ENCODE measurements around the gene NCK2. TPM values are rescaled to one million over a fixed set of nuclear protein-coding genes. Genes with fewer than 3 reads are reported as not detected.

NCK2 gene
- polyA plus RNA-seq, 4 donors: 59.6 to 124 (median 84.3) TPM

- Histone ChIP-seq H3K36me3 (ENCODE audit: control insufficient read depth in 3 of 3, insufficient read depth in 2 of 3, low read depth in 1 of 3, low read length in 3 of 3) (peaks cover 0 to 51% (median 0%) of the 10 kb centered on the region in 3 donors), H3K27me3 (ENCODE audit: control insufficient read depth in 3 of 3, insufficient read depth in 3 of 3, low read length in 3 of 3) (no peaks in the 10 kb centered on the region), H3K4me1 (ENCODE audit: control insufficient read depth in 3 of 3, insufficient read depth in 2 of 3, low read depth in 1 of 3, low read length in 2 of 3) (peaks cover 17 to 22% (median 18%) of the 10 kb centered on the region in 3 donors), H3K27ac (ENCODE audit: low read depth in 1 of 3, low read length in 2 of 3) (no peak overlapping the region), H3K4me3 (ENCODE audit: low read depth in 1 of 3, low read length in 3 of 3) (no peak overlapping the region), H3K9me3 (ENCODE audit: control insufficient read depth in 2 of 2, insufficient read depth in 1 of 2, low read depth in 1 of 2, low read length in 1 of 2) (no peaks in the 10 kb centered on the region)
- 92 to 93% (median 93%) methylated on average over 10 of the region's 10 CpGs for WGBS, 3 donors
- FAIRE-seq (no peak), DNase-seq (no peak)
Observed at GRCh38 chr2:105783972-105784371, 39.3 kb downstream of the NCK2 start.

GRCh38 chr2:105784589-105784988 lies 39.9 kb downstream of the NCK2 start:
- H3K36me3 ChIP-seq (ENCODE audit: control insufficient read depth in 3 of 3, insufficient read depth in 2 of 3, low read depth in 1 of 3, low read length in 3 of 3): peaks cover 0 to 49% (median 0%) of the 10 kb centered on the region in 3 donors
- 74 to 85% (median 83%) methylated on average over 5 of the region's 5 CpGs for WGBS, 3 donors
- H3K27ac ChIP-seq (ENCODE audit: low read depth in 1 of 3, low read length in 2 of 3): no peak overlapping the region
- no peak overlapping the region for H3K4me3 ChIP-seq (ENCODE audit: low read depth in 1 of 3, low read length in 3 of 3)
- DNase-seq (no peak), FAIRE-seq (no peak)
- H3K9me3 ChIP-seq (ENCODE audit: control insufficient read depth in 2 of 2, insufficient read depth in 1 of 2, low read depth in 1 of 2, low read length in 1 of 2): no peaks in the 10 kb centered on the region
- H3K27me3 ChIP-seq (ENCODE audit: control insufficient read depth in 3 of 3, insufficient read depth in 3 of 3, low read length in 3 of 3): no peaks in the 10 kb centered on the region
- peaks cover 18 to 23% (median 19%) of the 10 kb centered on the region in 3 donors for H3K4me1 ChIP-seq (ENCODE audit: control insufficient read depth in 3 of 3, insufficient read depth in 2 of 3, low read depth in 1 of 3, low read length in 2 of 3)

GRCh38 chr2:105785095-105785847 lies 40.6 kb downstream of the NCK2 start:
- H3K9me3 ChIP-seq (ENCODE audit: control insufficient read depth in 2 of 2, insufficient read depth in 1 of 2, low read depth in 1 of 2, low read length in 1 of 2): no peaks in the 10 kb centered on the region
- peaks cover 0 to 50% (median 0%) of the 10 kb centered on the region in 3 donors for H3K36me3 ChIP-seq (ENCODE audit: control insufficient read depth in 3 of 3, insufficient read depth in 2 of 3, low read depth in 1 of 3, low read length in 3 of 3)
- DNase-seq: no peak
- H3K4me1 ChIP-seq (ENCODE audit: control insufficient read depth in 3 of 3, insufficient read depth in 2 of 3, low read depth in 1 of 3, low read length in 2 of 3): peaks cover 22 to 30% (median 23%) of the 10 kb centered on the region in 3 donors
- no peak overlapping the region for H3K27ac ChIP-seq (ENCODE audit: low read depth in 1 of 3, low read length in 2 of 3)
- H3K4me3 ChIP-seq (ENCODE audit: low read depth in 1 of 3, low read length in 3 of 3): no peak overlapping the region
- FAIRE-seq: no peak
- 89 to 94% (median 91%) methylated on average over 17 of the region's 17 CpGs for WGBS, 3 donors
- H3K27me3 ChIP-seq (ENCODE audit: control insufficient read depth in 3 of 3, insufficient read depth in 3 of 3, low read length in 3 of 3): no peaks in the 10 kb centered on the region

- FAIRE-seq (no peak), DNase-seq (peak in 1 of 2 donors; percentile 64)
- Histone ChIP-seq H3K27me3 (ENCODE audit: control insufficient read depth in 3 of 3, insufficient read depth in 3 of 3, low read length in 3 of 3) (no peaks in the 10 kb centered on the region), H3K27ac (ENCODE audit: low read depth in 1 of 3, low read length in 2 of 3) (peak overlapping the region in 2 of 3 donors; percentile 4 to 60), H3K4me1 (ENCODE audit: control insufficient read depth in 3 of 3, insufficient read depth in 2 of 3, low read depth in 1 of 3, low read length in 2 of 3) (peaks cover 16 to 35% (median 25%) of the 10 kb centered on the region in 3 donors), H3K36me3 (ENCODE audit: control insufficient read depth in 3 of 3, insufficient read depth in 2 of 3, low read depth in 1 of 3, low read length in 3 of 3) (peaks cover 0 to 54% (median 0%) of the 10 kb centered on the region in 3 donors), H3K9me3 (ENCODE audit: control insufficient read depth in 2 of 2, insufficient read depth in 1 of 2, low read depth in 1 of 2, low read length in 1 of 2) (no peaks in the 10 kb centered on the region), H3K4me3 (ENCODE audit: low read depth in 1 of 3, low read length in 3 of 3) (no peak overlapping the region)
- 42 to 65% (median 43%) methylated on average over 23 of the region's 23 CpGs for WGBS, 3 donors
Observed at GRCh38 chr2:105786231-105787230, 41.8 kb downstream of the NCK2 start.

- peaks cover 21 to 40% (median 28%) of the 10 kb centered on the region in 3 donors for H3K4me1 ChIP-seq (ENCODE audit: control insufficient read depth in 3 of 3, insufficient read depth in 2 of 3, low read depth in 1 of 3, low read length in 2 of 3)
- H3K27ac ChIP-seq (ENCODE audit: low read depth in 1 of 3, low read length in 2 of 3): no peak overlapping the region
- H3K9me3 ChIP-seq (ENCODE audit: control insufficient read depth in 2 of 2, insufficient read depth in 1 of 2, low read depth in 1 of 2, low read length in 1 of 2): no peaks in the 10 kb centered on the region
- 86 to 92% (median 90%) methylated on average over 11 of the region's 11 CpGs for WGBS, 3 donors
- DNase-seq (no peak), FAIRE-seq (no peak)
- H3K36me3 ChIP-seq (ENCODE audit: control insufficient read depth in 3 of 3, insufficient read depth in 2 of 3, low read depth in 1 of 3, low read length in 3 of 3): peaks cover 0 to 52% (median 0%) of the 10 kb centered on the region in 3 donors
- no peaks in the 10 kb centered on the region for H3K27me3 ChIP-seq (ENCODE audit: control insufficient read depth in 3 of 3, insufficient read depth in 3 of 3, low read length in 3 of 3)
- H3K4me3 ChIP-seq (ENCODE audit: low read depth in 1 of 3, low read length in 3 of 3): no peak overlapping the region
Observed at GRCh38 chr2:105787376-105788318, 42.9 kb downstream of the NCK2 start.

- FAIRE-seq (no peak), DNase-seq (no peak)
- Histone ChIP-seq H3K4me3 (ENCODE audit: low read depth in 1 of 3, low read length in 3 of 3) (no peak overlapping the region), H3K9me3 (ENCODE audit: control insufficient read depth in 2 of 2, insufficient read depth in 1 of 2, low read depth in 1 of 2, low read length in 1 of 2) (no peaks in the 10 kb centered on the region), H3K36me3 (ENCODE audit: control insufficient read depth in 3 of 3, insufficient read depth in 2 of 3, low read depth in 1 of 3, low read length in 3 of 3) (peaks cover 0 to 44% (median 0%) of the 10 kb centered on the region in 3 donors), H3K27ac (ENCODE audit: low read depth in 1 of 3, low read length in 2 of 3) (no peak overlapping the region), H3K4me1 (ENCODE audit: control insufficient read depth in 3 of 3, insufficient read depth in 2 of 3, low read depth in 1 of 3, low read length in 2 of 3) (peaks cover 21 to 40% (median 37%) of the 10 kb centered on the region in 3 donors), H3K27me3 (ENCODE audit: control insufficient read depth in 3 of 3, insufficient read depth in 3 of 3, low read length in 3 of 3) (no peaks in the 10 kb centered on the region)
- 79 to 86% (median 85%) methylated on average over 12 of the region's 12 CpGs for WGBS, 3 donors
Observed at GRCh38 chr2:105788670-105789290, 44.1 kb downstream of the NCK2 start.

GRCh38 chr2:105789745-105790460 lies 45.2 kb downstream of the NCK2 start:
- H3K27me3 ChIP-seq (ENCODE audit: control insufficient read depth in 3 of 3, insufficient read depth in 3 of 3, low read length in 3 of 3): no peaks in the 10 kb centered on the region
- H3K36me3 ChIP-seq (ENCODE audit: control insufficient read depth in 3 of 3, insufficient read depth in 2 of 3, low read depth in 1 of 3, low read length in 3 of 3): peaks cover 0 to 36% (median 0%) of the 10 kb centered on the region in 3 donors
- H3K4me3 ChIP-seq (ENCODE audit: low read depth in 1 of 3, low read length in 3 of 3): no peak overlapping the region
- peak in 1 of 2 donors; percentile 35 for DNase-seq
- H3K27ac ChIP-seq (ENCODE audit: low read depth in 1 of 3, low read length in 2 of 3): peak overlapping the region; percentile 45 to 80 (median 58)
- no peaks in the 10 kb centered on the region for H3K9me3 ChIP-seq (ENCODE audit: control insufficient read depth in 2 of 2, insufficient read depth in 1 of 2, low read depth in 1 of 2, low read length in 1 of 2)
- peaks cover 21 to 40% (median 37%) of the 10 kb centered on the region in 3 donors for H3K4me1 ChIP-seq (ENCODE audit: control insufficient read depth in 3 of 3, insufficient read depth in 2 of 3, low read depth in 1 of 3, low read length in 2 of 3)
- 14 to 35% (median 14%) methylated on average over 11 of the region's 11 CpGs for WGBS, 3 donors
- FAIRE-seq: no peak

All from small intestine (tissue), 7 donors.